Osteoblast (primary cell): Measurements from ENCODE around the gene GNAT2. TPM values are rescaled to one million over a fixed set of nuclear protein-coding genes. Genes with fewer than 3 reads are reported as not detected.

Experiments
- DNase-seq: peaks from one replicate; pipeline ENCODE4 v3.0.0; 2011; ENCODE audit warnings: low spot score, mixed read lengths; ENCODE audit not compliant: insufficient read length; ENCODE audit errors: missing footprints
- H2AFZ ChIP-seq: 2 replicates; pipeline ENCODE4 v1.6.0; 2011; ENCODE audit warnings: mild to moderate bottlenecking, low read length
- H3K27ac ChIP-seq: 2 replicates; pipeline ENCODE4 v1.5.1; 2011; ENCODE audit warnings: mild to moderate bottlenecking, low read depth, low read length, moderate library complexity
- H3K27me3 ChIP-seq: 2 replicates; pipeline ENCODE4 v1.6.0; 2012; ENCODE audit warnings: mild to moderate bottlenecking, control low read depth, inconsistent platforms, low read length, moderate library complexity; ENCODE audit not compliant: insufficient read depth
- H3K36me3 ChIP-seq: 2 replicates; pipeline ENCODE4 v1.5.1; 2011; ENCODE audit warnings: mild to moderate bottlenecking, low read length, control low read depth, moderate library complexity; ENCODE audit not compliant: insufficient read depth
- H3K4me1 ChIP-seq: 2 replicates; pipeline ENCODE4 v1.5.1; 2011; ENCODE audit warnings: mild to moderate bottlenecking, low read length, control low read depth, moderate library complexity; ENCODE audit not compliant: insufficient read depth
- H3K4me2 ChIP-seq: 2 replicates; pipeline ENCODE4 v1.6.0; 2011; ENCODE audit warnings: mild to moderate bottlenecking, low read length; ENCODE audit not compliant: insufficient read depth
- H3K4me3 ChIP-seq: fragments of 200-600 bp; sonication (generic); 3 replicates; pipeline ENCODE4 v1.5.1; 2012; ENCODE audit warnings: mild to moderate bottlenecking, low read length, inconsistent platforms; ENCODE audit not compliant: insufficient read depth
- H3K79me2 ChIP-seq: 2 replicates; pipeline ENCODE4 v1.6.0; 2012; ENCODE audit warnings: mild to moderate bottlenecking, low read length, control low read depth, inconsistent platforms; ENCODE audit not compliant: insufficient read depth
- H3K9me3 ChIP-seq: 2 replicates; pipeline ENCODE4 v1.5.1; 2011; ENCODE audit warnings: low read depth, low read length, control low read depth
- H4K20me1 ChIP-seq: 2 replicates; pipeline ENCODE4 v1.6.0; 2012; ENCODE audit warnings: mild to moderate bottlenecking, low read length, control low read depth; ENCODE audit not compliant: insufficient read depth
- small RNA-seq: library from RNA; depleted of rRNA; stranded (forward); fragments of <200 nt; gene quantifications from one replicate; pipeline ENCODE3, GENCODE V24; 2012
- total RNA-seq: library from RNA; depleted of rRNA; stranded (reverse); fragments of >200 nt; gene quantifications from 2 replicates; pipeline ENCODE4 v1.2.3, GENCODE V29; 2012
- TF ChIP-seq, protein P1 (sequence below): IDR thresholded peaks from 2 replicates; pipeline ENCODE4 v1.5.1; 2011; ENCODE audit warnings: mild to moderate bottlenecking, low read depth, low read length, moderate library complexity; ENCODE audit errors: extremely low read depth

GNAT2 gene
- total RNA-seq, 1 donor: 0.72 TPM

DNA sequence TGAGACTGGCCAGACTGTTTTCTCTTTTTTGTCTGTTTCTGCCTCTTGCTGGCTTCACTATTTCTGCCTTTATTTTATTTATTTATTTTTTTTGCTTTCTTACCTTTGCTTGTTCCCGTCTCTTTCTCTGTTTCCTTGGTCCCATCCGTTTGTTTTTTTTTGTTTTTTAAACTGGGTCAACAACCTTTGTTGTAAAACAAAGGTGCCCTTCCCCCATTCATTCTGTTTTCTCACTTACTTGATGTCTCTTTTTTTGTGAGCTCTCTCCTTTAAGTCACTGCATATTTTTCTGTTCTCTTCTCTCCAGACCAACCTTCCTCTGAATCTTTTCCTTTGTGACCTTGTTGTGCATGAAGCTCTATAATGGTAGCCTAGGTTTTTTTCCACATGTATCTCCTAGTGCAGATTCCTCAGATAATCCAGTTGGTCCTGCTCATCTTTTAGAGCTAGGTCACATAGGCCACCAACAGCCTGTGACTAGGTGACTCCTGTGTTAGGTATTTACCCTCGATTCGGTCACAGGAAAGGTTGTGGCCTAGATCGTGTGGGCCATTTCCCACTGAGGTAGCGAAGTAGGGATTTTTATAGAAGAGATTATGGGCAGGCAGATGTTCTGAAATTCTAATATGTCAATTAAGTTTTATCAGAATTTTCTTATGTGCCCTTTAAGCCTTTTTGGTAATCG is 55.1 kb downstream of the GNAT2 start:
- peaks cover 100% of the 10 kb centered on the region for H3K79me2 ChIP-seq
- no peak overlapping the region for H3K4me2 ChIP-seq
- no peak overlapping the region for H3K4me3 ChIP-seq
- no peaks in the 10 kb centered on the region for H3K36me3 ChIP-seq
- no peak overlapping the region for H3K27ac ChIP-seq
- H2AFZ ChIP-seq: no peak overlapping the region
- no peak for DNase-seq
- H4K20me1 ChIP-seq: peaks cover 70% of the 10 kb centered on the region
- H3K4me1 ChIP-seq: no peaks in the 10 kb centered on the region
- TF ChIP-seq, protein P1, sequence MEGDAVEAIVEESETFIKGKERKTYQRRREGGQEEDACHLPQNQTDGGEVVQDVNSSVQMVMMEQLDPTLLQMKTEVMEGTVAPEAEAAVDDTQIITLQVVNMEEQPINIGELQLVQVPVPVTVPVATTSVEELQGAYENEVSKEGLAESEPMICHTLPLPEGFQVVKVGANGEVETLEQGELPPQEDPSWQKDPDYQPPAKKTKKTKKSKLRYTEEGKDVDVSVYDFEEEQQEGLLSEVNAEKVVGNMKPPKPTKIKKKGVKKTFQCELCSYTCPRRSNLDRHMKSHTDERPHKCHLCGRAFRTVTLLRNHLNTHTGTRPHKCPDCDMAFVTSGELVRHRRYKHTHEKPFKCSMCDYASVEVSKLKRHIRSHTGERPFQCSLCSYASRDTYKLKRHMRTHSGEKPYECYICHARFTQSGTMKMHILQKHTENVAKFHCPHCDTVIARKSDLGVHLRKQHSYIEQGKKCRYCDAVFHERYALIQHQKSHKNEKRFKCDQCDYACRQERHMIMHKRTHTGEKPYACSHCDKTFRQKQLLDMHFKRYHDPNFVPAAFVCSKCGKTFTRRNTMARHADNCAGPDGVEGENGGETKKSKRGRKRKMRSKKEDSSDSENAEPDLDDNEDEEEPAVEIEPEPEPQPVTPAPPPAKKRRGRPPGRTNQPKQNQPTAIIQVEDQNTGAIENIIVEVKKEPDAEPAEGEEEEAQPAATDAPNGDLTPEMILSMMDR: no peak
- H3K27me3 ChIP-seq: no peaks in the 10 kb centered on the region
- no peaks in the 10 kb centered on the region for H3K9me3 ChIP-seq

DNA sequence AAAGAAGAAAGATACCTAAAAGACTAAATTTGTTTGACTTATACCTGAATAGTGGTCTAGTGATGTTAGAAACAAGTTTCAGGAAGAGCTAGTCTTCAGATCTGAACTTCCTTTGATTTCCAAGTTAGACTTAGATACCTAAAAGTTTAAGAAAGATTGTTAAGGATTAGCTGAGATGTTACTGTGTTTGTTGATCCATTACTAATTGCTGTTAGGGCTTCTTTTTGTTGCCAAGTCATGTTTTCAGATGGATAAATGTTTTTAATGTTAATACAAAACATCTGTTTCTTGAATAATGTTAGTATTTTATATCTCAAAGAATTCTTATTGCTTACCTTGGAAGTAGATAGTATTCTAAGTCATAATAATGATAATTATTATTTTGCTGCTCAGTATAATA is 59.4 kb downstream of the GNAT2 start:
- Histone ChIP-seq H3K27me3 (no peaks in the 10 kb centered on the region), H3K36me3 (no peaks in the 10 kb centered on the region), H3K4me2 (no peak overlapping the region), H3K4me3 (no peak overlapping the region), H4K20me1 (peaks cover 75% of the 10 kb centered on the region), H2AFZ (no peak overlapping the region), H3K27ac (no peak overlapping the region), H3K79me2 (peaks cover 100% of the 10 kb centered on the region), H3K4me1 (no peaks in the 10 kb centered on the region), H3K9me3 (no peaks in the 10 kb centered on the region)
- DNase-seq: no peak
- TF ChIP-seq, protein P1: no peak

DNA sequence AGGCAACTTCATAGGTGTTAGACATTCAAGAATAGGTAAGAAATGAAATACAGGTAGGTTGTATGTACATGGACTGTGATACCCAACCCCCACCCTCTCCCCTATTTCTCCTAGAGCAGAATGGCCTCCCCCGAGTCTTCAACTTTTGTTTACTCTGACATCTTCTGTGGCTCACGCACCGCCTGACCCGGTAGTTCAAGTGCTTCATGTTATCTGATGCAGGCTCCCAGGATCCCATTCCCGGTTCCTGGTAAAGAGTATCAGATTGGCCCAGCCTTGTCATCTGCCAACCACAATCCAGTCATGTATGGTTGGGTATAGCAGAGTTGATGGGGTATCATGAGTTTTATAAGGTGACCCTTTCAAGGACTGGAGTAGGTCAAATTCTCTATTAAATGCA is 61.9 kb downstream of the GNAT2 start:
- TF ChIP-seq, protein P1: no peak
- Histone ChIP-seq H3K4me2 (no peak overlapping the region), H2AFZ (no peak overlapping the region), H3K27me3 (no peaks in the 10 kb centered on the region), H3K9me3 (no peaks in the 10 kb centered on the region), H3K4me3 (no peak overlapping the region), H3K36me3 (no peaks in the 10 kb centered on the region), H3K79me2 (peaks cover 100% of the 10 kb centered on the region), H3K27ac (no peak overlapping the region), H4K20me1 (peaks cover 77% of the 10 kb centered on the region), H3K4me1 (no peaks in the 10 kb centered on the region)
- DNase-seq: no peak

DNA sequence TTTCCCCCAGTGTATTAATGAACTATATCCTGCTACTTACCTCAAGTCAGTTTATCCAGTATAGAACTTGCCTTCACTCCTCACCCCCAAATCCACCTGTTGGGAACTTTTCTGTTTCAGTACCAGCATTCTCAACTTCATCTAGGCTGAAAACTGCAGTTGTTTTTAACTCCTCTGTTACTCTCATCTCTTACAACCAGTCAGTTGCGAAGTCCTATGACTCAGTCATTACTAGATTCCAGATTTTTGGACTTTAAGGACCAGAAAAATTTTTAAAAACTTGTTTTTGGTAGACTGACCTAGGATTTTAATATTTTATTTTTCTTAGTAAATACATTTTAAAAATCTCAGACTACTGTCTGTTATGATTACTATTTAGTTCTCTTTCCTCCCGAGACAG is 62.9 kb downstream of the GNAT2 start:
- H3K4me1 ChIP-seq: no peaks in the 10 kb centered on the region
- H3K9me3 ChIP-seq: no peaks in the 10 kb centered on the region
- H4K20me1 ChIP-seq: peaks cover 76% of the 10 kb centered on the region
- H3K36me3 ChIP-seq: no peaks in the 10 kb centered on the region
- TF ChIP-seq, protein P1: no peak
- peak; percentile 19 for DNase-seq
- H2AFZ ChIP-seq: no peak overlapping the region
- no peaks in the 10 kb centered on the region for H3K27me3 ChIP-seq
- no peak overlapping the region for H3K27ac ChIP-seq
- H3K4me3 ChIP-seq: no peak overlapping the region
- H3K4me2 ChIP-seq: no peak overlapping the region
- H3K79me2 ChIP-seq: peaks cover 100% of the 10 kb centered on the region

Small RNA genes lying within 50 kb of the gene (small RNA-seq; reads per million reads assigned to genes)
- gene RNU6V: 10.9 reads per million, percentile 92 among the genes with 10 or more reads in this experiment

Other genes with a start within 250 kb of the GNAT2 start
- gene SORT1, start 221.7 kb downstream of the GNAT2 start, total RNA-seq: 45.1 and 48.5 TPM in 2 replicates
- gene PSMA5, start 193.2 kb downstream of the GNAT2 start, total RNA-seq: 41.5 and 45.6 TPM in 2 replicates
- gene SYPL2, start 153.1 kb downstream of the GNAT2 start, total RNA-seq: 0.88 and 1.8 TPM in 2 replicates
- gene ATXN7L2, start 135.7 kb downstream of the GNAT2 start, total RNA-seq: 1.8 and 3.5 TPM in 2 replicates
- gene CYB561D1, start 125.5 kb downstream of the GNAT2 start, total RNA-seq: 6.5 and 10.5 TPM in 2 replicates
- gene AMIGO1, start 109.9 kb downstream of the GNAT2 start, total RNA-seq: 2.1 and 2.5 TPM in 2 replicates
- not detected in 2 replicates for gene GPR61, start 79.7 kb downstream of the GNAT2 start, total RNA-seq
- gene GNAI3, start 71.0 kb downstream of the GNAT2 start, total RNA-seq: 14.1 and 15.0 TPM in 2 replicates
- gene AMPD2, start 221 bp upstream of the GNAT2 start, total RNA-seq: 55.4 and 59.4 TPM in 2 replicates
- gene GSTM4, start 36.5 kb upstream of the GNAT2 start, total RNA-seq: 9.4 and 13.8 TPM in 2 replicates
- 14.8 and 16.2 TPM in 2 replicates for gene GSTM2, start 48.4 kb upstream of the GNAT2 start, total RNA-seq
- gene GSTM1, start 68.2 kb upstream of the GNAT2 start, total RNA-seq: not detected in 2 replicates
- 2.1 and 4.3 TPM in 2 replicates for gene GSTM5, start 92.6 kb upstream of the GNAT2 start, total RNA-seq
- gene GSTM3, start 121.4 kb upstream of the GNAT2 start, total RNA-seq: 49.9 and 50.1 TPM in 2 replicates
- gene EPS8L3, start 144.3 kb upstream of the GNAT2 start, total RNA-seq: not detected in 2 replicates